Retinal pigment epithelial cell (primary cell): ENCODE results near the gene GPN2.
"Not testable (repeated sequence)": the region's sequence is repeated elsewhere in the genome, so short reads cannot be mapped to it uniquely, and the experiment has no call there.

Experiments used
- DNase-seq: peaks from one replicate; pipeline ENCODE4 v3.0.0-alpha.2; 2010; ENCODE audit warnings: low read depth
- H3K4me3 ChIP-seq: 2 replicates; pipeline ENCODE4 v1.5.1; 2011; ENCODE audit warnings: mild to moderate bottlenecking, low read length, control low read depth, moderate library complexity
- TF ChIP-seq, protein P1 (sequence below): conservative IDR thresholded peaks from 2 replicates; pipeline ENCODE4 v1.5.1; 2011; ENCODE audit warnings: low read depth, low read length, control low read depth, inconsistent platforms

The GPN2 gene

GRCh38 chr1:26839339-26839722 lies 50.8 kb downstream of the GPN2 start:
- TF ChIP-seq, protein P1, sequence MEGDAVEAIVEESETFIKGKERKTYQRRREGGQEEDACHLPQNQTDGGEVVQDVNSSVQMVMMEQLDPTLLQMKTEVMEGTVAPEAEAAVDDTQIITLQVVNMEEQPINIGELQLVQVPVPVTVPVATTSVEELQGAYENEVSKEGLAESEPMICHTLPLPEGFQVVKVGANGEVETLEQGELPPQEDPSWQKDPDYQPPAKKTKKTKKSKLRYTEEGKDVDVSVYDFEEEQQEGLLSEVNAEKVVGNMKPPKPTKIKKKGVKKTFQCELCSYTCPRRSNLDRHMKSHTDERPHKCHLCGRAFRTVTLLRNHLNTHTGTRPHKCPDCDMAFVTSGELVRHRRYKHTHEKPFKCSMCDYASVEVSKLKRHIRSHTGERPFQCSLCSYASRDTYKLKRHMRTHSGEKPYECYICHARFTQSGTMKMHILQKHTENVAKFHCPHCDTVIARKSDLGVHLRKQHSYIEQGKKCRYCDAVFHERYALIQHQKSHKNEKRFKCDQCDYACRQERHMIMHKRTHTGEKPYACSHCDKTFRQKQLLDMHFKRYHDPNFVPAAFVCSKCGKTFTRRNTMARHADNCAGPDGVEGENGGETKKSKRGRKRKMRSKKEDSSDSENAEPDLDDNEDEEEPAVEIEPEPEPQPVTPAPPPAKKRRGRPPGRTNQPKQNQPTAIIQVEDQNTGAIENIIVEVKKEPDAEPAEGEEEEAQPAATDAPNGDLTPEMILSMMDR = no peak
- H3K4me3 ChIP-seq = no peak overlapping the region
- DNase-seq = no peak

- H3K4me3 ChIP-seq = no peak overlapping the region
- no peak for DNase-seq
- TF ChIP-seq, protein P1 = no peak
These were observed 51.4 kb downstream of the GPN2 start for GRCh38 chr1:26838474-26839338.

DNA sequence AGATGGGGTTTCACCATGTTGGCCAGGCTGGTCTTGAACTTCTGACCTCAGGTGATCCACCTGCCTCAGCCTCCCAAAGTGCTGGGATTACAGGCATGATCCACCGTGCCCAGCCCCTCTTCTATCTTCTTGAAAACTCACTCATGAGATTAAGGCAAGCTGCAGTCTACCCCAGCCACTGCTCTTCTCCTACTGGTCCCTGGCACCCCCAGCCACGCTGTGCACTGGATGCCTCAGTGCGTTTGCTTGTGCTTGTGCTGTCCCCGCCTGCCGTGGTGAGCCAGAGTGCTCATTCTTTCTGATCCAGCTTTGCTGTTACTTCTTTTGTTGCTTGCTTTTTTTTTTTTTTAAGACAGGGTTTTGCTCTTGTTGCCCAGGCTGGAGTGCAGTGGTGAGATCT lies 52.4 kb downstream of the GPN2 start:
- not testable (repeated sequence) for H3K4me3 ChIP-seq, DNase-seq

GRCh38 chr1:26833432-26834405 lies 56.4 kb downstream of the GPN2 start:
- TF ChIP-seq, protein P1 = no peak
- no peak overlapping the region for H3K4me3 ChIP-seq
- DNase-seq = peak; percentile 39

GRCh38 chr1:26832249-26832960 lies 57.7 kb downstream of the GPN2 start:
- H3K4me3 ChIP-seq = no peak overlapping the region
- peak; percentile 43 for DNase-seq
- TF ChIP-seq, protein P1 = no peak

GRCh38 chr1:26831546-26832248 lies 58.4 kb downstream of the GPN2 start:
- TF ChIP-seq, protein P1 = no peak

More at GRCh38 chr1:26831546-26832248, 58.4 kb downstream of the GPN2 start:
- no peak for DNase-seq
- H3K4me3 ChIP-seq = no peak overlapping the region
